BJ (cell line): ENCODE data around the gene KRT16. TPM values are rescaled to one million over a fixed set of nuclear protein-coding genes. Genes with fewer than 3 reads are reported as not detected.

Experiments
- CTCF ChIA-PET: fragments of 350-600 bp; formaldehyde crosslinking; extraction: SDS; loops from one replicate; lab custom pipeline; 2021; ENCODE audit warnings: antibody characterized with exemption, inconsistent platforms; lab: Yijun Ruan, JAX
- POLR2A ChIA-PET: fragments of 300-600 bp; sonication (Branson Sonifier 250); formaldehyde crosslinking; extraction: SDS; loops from one replicate; lab custom pipeline; 2021; ENCODE audit warnings: antibody characterized with exemption; lab: Charles Lee
- DNase-seq: peaks from one replicate; pipeline ENCODE4 v3.0.0-alpha.2; 2011; ENCODE audit warnings: low read depth
- H3K27me3 ChIP-seq: 2 replicates; pipeline ENCODE4 v1.6.0; 2011; ENCODE audit warnings: low read length; ENCODE audit not compliant: control insufficient read depth, insufficient read depth
- H3K36me3 ChIP-seq: 2 replicates; pipeline ENCODE4 v1.5.1; 2011; ENCODE audit warnings: low read length; ENCODE audit not compliant: control insufficient read depth, insufficient read depth
- H3K4me3 ChIP-seq: 2 replicates; pipeline ENCODE4 v1.5.1; 2011; ENCODE audit warnings: low read depth, mild to moderate bottlenecking, control low read depth, low read length
- polyA plus RNA-seq: library from polyadenylated mRNA; depleted of rRNA; stranded (reverse); fragments of >200 nt; gene quantifications from 2 replicates; pipeline ENCODE4 v1.2.3, GENCODE V29; 2011
- TF ChIP-seq, protein P1 (sequence below): IDR thresholded peaks from 2 replicates; pipeline ENCODE4 v1.5.1; 2011; ENCODE audit warnings: low read depth, mild to moderate bottlenecking, control low read depth, inconsistent platforms, low read length, moderate library complexity; ENCODE audit not compliant: insufficient read depth

KRT16 gene
- polyA plus RNA-seq, 1 experiment = 1.6 TPM

- TF ChIP-seq, protein P1, sequence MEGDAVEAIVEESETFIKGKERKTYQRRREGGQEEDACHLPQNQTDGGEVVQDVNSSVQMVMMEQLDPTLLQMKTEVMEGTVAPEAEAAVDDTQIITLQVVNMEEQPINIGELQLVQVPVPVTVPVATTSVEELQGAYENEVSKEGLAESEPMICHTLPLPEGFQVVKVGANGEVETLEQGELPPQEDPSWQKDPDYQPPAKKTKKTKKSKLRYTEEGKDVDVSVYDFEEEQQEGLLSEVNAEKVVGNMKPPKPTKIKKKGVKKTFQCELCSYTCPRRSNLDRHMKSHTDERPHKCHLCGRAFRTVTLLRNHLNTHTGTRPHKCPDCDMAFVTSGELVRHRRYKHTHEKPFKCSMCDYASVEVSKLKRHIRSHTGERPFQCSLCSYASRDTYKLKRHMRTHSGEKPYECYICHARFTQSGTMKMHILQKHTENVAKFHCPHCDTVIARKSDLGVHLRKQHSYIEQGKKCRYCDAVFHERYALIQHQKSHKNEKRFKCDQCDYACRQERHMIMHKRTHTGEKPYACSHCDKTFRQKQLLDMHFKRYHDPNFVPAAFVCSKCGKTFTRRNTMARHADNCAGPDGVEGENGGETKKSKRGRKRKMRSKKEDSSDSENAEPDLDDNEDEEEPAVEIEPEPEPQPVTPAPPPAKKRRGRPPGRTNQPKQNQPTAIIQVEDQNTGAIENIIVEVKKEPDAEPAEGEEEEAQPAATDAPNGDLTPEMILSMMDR = no peak
- H3K36me3 ChIP-seq = no peaks in the 10 kb centered on the region
- peaks cover 18% of the 10 kb centered on the region for H3K27me3 ChIP-seq
- ChIA-PET CTCF (interaction anchor here (1.2 to 1.7 kb wide), 2 partner anchors 10 to 73 kb away, joined by 3 to 5 read pairs; no protein-coding TSS in a partner anchor), POLR2A (no interaction called here)
- no peak for DNase-seq
- no peak overlapping the region for H3K4me3 ChIP-seq
These were observed 37.2 kb downstream of the KRT16 start for GRCh38 chr17:41575336-41575735.

- H3K36me3 ChIP-seq = no peaks in the 10 kb centered on the region
- ChIA-PET CTCF (interaction anchor here (0.7 to 2.8 kb wide), 5 partner anchors 11 to 97 kb away, joined by 3 to 10 read pairs (median 5); no protein-coding TSS in a partner anchor), POLR2A (no interaction called here)
- TF ChIP-seq, protein P1 = no peak
- no peak within 1 kb of the TSS for H3K4me3 ChIP-seq
- DNase-seq = no peak
- H3K27me3 ChIP-seq = peaks cover 23% of the 10 kb centered on the region
These were observed 40.8 kb downstream of the KRT16 start, which contains the start of gene KRT9 for GRCh38 chr17:41571561-41572434. Gene KRT9 (minus strand): TSS chr17:41572059. CDS start chr17:41571992, 67 bp downstream.

GRCh38 chr17:41567317-41567716 is 45.2 kb downstream of the KRT16 start:
- H3K4me3 ChIP-seq = no peak overlapping the region
- TF ChIP-seq, protein P1 = no peak
- peaks cover 22% of the 10 kb centered on the region for H3K27me3 ChIP-seq
- H3K36me3 ChIP-seq = no peaks in the 10 kb centered on the region
- ChIA-PET POLR2A (no interaction called here), CTCF (interaction anchor here (0.6 to 2.1 kb wide), 8 partner anchors 10 to 96 kb away, joined by 3 to 6 read pairs (median 4); no protein-coding TSS in a partner anchor)
- no peak for DNase-seq

DNA sequence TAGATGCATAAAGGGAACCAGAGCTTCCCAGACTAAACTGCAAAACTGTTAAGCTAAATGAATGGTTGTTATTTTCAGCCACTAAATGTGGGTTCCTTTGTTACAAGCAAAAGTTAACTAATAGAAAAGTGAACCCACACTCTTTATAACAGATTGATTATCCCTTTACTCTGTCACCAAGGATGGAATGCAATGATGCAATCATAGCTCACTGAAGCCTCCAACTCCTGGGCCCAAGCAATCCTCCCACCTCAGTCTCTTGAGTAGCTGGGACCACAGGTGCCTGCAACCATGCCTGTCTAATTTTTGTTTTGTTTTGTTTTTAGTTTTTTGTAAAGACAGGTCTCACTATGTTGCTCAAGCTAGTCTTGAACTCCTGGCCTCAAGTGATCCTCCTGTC is 47.2 kb downstream of the KRT16 start:
- no peak for DNase-seq
- H3K36me3 ChIP-seq = no peaks in the 10 kb centered on the region
- CTCF ChIA-PET = interaction anchor here (0.6 to 2.0 kb wide), 6 partner anchors 9 to 98 kb away, joined by 3 to 12 read pairs (median 6); no protein-coding TSS in a partner anchor
- TF ChIP-seq, protein P1 = no peak
- POLR2A ChIA-PET = interaction anchor here (0.6 to 0.7 kb wide), 2 partner anchors 97 to 1531 kb away, joined by 3 to 4 read pairs; no protein-coding TSS in a partner anchor
- peaks cover 15% of the 10 kb centered on the region for H3K27me3 ChIP-seq
- H3K4me3 ChIP-seq = no peak overlapping the region

- TF ChIP-seq, protein P1 = no peak
- POLR2A ChIA-PET = no interaction called here
- Histone ChIP-seq H3K36me3 (no peaks in the 10 kb centered on the region), H3K27me3 (peaks cover 10% of the 10 kb centered on the region), H3K4me3 (no peak overlapping the region)
- CTCF ChIA-PET = interaction anchor here (0.7 to 1.4 kb wide), 2 partner anchors 14 to 85 kb away, joined by 4 read pairs; no protein-coding TSS in a partner anchor
- DNase-seq = no peak
These were observed 48.9 kb downstream of the KRT16 start for GRCh38 chr17:41563607-41564170.
